AG20443 (cell line): Measurements from ENCODE around the gene GALNT2.

Experiments
- DNase-seq: peaks from one replicate; pipeline ENCODE4 v3.0.0; 2012; ENCODE audit warnings: low spot score, mixed read lengths

The GALNT2 gene

DNA sequence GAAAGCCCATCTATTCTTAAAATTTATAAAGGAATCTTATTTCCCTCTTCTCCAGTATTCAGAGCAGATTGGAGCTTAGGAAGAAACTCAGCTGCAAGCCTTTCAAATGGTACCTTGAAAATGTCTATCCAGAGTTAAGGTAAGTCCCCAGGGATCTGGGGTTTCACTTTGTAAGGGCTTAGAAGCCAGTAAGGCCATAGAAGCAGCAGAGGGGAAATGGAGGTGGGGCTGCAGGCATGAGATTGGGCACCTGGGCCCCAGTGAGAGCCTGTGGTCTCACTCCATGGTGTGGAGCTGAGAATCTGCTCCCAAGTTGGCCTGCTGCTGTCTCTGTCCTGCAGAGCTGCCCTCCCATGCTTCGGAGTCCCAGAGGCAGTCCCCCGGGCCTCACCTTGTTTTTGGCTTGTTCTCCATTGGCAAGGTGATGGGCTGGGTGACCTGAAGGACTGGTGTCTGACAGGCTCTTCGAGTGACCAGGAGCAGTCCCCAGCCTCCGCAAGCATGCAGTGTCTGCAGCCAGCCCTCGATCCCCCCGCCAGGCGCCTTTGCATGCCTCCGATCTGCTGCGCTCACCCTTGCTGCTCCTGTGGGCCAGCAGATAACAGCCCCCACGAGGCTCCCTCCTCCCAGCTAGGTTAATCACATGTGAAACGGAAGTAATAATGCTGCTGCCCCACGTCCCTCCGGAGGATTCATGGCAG lies 196.0 kb downstream of the GALNT2 start:
- no peak for DNase-seq

DNA sequence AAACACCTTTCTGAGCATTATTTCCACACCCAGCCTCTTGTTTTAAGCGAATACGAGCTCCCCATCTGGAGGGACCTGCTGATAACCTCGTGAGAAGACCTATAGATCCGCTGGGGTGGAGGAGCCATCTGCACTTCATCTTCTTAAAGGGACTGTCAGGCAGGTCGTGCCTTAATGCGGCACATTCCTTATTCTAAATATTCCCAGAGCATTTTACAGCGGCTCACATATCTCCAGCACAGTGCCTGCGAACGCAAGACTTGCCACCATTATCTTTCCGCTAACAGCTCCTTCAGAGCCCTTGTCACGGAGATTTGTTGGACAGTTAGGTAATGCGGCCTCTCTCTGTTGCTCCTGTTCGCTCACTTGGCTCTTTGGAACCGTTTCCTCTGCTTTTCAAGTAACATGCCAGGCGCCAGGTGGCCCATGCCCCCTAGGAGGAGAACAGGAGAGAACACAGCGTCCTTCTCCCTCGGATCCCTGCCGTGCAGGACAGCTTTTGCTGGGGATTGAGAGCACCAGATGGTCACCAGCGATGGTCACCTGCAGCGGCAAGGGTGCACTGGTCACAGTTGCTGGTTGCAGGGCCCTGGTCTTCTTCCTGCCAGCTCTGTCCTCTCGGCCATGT lies 196.6 kb downstream of the GALNT2 start:
- DNase-seq, result no peak

DNA sequence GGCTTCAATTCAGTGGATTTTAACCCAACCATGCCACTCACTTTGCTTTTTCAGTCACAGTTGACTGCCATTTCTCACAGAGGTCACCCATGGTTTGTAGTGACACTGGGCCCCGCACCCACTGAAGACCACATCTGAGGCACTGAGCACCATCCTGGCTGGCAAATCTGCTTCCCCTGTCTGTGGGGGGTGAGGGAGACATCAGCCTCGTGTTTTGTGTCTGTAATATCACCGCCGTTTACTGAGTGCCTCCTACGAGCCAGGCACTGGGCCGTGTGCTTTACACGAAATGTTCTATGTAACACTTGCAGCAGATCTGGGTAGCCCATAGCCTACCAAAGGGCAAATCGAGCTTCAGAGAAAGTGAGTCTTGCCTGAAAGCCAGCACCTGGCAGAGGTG lies 197.3 kb downstream of the GALNT2 start:
- no peak for DNase-seq

DNA sequence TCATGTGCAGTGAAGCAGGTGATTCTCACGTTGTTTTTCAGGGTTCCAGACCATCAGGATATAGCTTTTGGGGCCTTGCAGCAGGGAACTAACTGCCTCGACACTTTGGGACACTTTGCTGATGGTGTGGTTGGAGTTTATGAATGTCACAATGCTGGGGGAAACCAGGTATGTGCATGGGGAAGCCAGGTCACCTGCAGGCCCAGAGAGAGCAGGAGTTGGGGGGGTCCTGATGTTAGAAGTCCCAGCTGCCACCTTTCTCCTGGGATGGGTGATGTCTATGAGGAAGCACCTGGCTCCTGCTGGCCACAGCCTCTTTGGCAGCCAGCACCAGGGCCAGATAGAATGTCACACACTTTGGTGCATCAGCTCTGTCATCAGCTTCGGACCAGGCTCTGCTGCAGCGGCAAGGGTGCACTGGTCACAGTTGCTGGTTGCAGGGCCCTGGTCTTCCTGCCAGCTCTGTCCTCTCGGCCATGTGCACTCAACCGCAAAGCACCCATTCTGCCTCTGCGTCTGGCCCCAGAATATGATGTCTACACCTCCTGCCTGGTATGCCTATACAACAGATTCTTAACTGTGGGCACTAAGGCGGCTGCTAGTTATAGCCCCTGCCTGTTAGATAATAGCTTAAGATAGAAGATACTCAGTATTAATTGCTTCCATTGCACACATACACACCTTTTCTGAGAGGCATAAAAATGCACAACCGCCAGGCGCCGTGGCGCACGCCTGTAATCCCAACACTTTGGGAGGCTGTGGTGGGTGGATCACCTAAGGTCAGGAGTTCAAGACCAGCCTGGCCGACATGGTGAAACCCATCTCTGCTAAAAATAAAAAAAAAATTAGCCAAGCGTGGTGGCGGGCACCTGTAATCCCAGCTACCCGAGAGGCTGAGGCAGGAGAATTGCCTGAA lies 198.4 kb downstream of the GALNT2 start:
- no peak for DNase-seq

DNA sequence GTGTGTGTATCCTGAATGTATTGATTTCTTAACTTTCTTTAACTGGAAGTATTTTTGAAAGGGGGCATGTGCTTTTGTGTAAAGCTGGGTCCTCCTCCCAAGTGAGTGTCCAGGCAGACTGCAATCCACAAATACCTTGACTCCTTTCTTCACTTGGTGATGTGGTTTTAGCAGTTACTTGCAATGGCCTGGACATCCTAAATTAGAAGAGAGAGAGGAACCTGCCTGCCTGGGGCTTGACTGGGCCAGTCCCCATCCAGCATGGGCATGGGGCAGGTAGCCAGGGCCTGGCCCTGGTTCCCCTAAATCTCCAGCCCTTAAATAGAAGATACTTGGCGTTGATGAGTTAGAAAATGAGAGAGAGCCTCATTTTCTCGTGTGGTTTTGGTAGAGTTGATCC lies 199.4 kb downstream of the GALNT2 start:
- DNase-seq, result no peak

DNA sequence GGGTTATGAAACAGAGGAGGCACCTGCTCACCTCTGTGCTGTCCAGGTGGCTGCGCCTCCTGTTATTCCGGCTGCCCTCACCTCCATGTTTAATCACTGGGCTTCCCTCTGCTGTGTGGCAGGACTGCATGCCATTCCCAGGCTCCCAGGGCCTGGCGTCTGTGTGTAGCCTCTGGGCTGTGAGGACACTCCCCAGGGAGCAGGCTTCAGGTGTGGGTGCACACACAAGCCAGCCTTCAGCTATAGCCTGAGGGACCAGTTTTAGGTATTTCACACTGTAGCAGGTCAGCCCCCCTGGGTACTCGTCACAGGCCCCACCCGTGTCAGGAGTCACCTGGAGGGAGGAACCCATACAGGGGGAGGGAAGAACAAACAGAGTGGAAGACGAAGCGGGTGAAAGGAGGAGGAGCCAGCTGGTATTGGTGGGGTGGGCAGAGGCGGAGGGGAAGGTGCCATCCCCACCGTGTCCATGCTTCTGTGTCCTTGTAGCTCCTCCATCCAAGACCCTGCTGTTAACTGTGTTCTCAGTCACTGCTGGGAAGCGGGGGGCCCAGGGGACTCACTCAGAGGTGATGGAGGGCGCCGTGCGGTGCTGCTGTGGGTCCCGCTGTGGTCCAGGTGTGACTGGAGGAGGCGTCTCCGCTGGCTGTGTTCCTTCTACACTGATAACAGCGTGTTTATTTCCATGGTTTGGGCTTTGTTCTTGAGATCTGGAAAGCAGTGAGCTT lies 200.5 kb downstream of the GALNT2 start:
- no peak for DNase-seq

DNA sequence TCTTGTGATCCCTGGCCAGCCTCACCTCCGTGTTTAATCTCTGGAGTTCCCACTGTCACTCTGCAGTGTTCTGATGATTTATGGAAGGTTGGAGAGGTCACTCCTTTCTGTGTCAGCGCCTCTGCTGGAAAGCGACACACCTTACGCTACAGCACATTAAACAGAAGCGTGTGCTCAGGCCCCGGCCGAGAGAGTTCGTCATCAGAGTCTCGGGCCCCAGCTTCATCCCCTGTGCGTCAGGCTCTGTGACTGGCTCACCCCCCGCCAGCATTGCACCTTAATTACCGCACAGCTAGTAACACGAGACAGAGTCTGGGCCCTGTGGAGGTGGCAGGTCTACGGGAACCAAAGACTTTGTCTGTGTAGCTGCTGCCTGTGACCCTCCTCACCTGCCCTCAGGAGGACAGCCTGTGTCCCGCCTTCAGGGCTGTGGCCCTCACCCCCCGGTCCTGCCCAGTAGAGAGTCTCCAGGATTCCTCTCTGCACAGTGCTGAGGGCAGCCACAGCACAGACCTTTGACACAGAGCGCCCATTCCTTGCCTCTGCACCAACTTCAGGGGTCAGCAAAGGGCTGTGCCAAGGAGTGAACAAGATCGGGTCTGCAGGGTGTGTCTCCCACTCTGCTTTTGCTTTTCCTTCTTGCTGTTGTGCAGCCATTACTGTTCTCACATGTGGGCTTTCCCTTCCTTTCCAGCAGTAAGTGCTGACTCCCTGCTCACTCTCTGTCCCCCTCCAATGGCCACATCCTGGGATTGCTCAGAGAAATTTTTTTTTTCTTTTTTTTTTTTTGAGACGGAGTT lies 201.5 kb downstream of the GALNT2 start:
- peak; percentile 91 for DNase-seq

DNA sequence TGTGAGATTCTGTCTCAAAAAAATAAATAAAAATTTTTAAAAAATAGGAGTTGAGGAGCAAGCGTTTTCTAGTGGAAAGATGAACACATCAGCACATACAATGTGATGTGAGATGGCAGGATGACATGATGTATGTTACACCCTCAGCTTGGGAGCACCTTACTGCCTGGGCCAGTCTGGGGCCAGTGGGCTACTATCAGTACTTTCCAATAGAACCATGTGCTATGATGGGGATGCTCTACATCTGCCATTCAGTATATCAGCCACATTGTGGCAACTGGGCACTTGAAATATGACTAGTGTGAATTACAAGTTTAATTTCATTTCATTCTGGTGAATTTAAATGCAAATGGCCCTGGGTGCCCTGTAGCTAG lies 203.1 kb downstream of the GALNT2 start:
- no peak for DNase-seq

DNA sequence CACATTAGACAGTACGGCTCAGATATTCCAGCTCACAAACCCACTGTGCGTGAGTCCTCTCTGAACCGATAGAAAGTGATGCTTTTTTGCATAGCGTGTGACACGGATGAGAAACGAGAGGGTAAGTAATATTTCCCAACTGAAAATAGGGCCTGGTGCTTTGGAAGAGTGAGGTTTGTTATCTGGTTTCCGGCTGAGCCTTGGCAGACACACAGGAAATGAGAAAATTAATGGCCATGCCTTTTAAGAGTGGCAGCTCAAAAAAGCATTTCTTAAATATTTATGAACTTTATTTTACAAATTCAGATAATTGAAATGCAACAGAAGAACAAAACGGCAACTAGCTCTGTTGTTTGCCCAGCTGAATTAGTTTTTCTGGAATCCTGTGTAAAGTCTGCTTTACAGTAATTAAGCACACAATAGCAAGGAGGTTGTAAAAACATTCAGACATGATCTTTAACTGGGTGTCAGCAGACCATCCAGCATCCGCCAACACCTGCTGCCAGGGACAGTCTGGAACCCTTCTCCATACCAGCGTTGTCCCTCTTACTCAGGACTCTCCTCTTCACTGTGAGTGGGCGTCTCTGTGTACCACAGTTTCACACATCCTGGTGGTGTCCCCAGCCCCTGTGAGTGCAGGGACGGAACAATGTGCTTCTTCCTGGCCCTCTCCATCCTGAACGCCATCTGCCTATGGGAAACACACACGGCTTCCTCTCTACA lies 203.7 kb downstream of the GALNT2 start:
- no peak for DNase-seq

DNA sequence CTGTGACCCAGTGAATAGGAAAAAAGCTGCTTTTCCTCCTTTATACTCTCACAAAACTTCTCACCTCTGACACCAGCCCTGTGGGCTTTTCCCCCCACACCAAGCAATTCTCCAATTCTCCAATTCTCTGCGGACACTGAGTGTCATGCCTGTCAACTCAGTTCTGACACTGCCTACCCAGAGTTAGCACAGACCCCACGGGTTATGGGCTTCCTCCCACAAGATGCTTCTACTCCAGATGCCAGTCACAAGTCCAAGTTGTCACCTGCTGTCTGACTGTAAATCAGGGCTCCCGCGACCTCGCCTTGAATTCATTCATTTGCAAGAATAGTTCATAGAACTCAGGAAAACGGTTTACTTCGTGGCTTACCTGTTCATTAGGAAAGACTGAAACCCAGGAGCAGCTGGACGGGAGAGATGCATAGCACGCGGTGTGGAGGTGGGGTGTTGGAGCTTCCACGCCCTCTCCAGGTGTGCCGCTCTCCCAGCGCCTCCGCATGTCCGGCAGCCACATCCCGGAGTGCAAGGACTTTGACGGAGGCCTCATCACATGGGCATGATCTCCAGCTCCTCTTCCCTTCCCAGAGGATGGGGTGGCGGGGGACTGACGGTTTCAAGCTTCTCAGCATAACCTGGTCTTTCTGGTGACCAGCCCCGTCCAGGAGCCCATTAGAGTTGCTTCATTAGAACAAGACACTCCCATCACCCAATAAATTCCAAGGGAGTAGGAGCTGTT lies 204.4 kb downstream of the GALNT2 start:
- no peak for DNase-seq

DNA sequence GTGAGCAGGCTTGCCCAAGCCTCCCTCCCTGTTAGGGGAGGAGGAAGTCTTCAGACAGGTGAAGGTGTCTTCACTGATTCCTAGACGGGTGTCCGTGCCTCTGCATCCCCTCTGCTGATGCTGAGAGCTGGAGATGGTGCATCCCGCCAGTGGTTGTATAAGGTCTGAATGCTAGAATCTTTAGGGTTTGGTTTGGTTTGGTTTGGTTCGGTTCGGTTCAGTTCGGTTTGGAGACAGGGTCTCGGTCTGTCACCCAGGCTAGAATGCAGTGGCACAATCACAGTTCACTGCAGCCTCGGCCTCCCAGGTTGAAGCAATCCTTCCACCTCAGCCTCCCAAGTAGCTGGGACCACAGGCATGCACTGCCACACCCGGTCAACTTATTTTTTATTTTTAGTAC lies 205.5 kb downstream of the GALNT2 start:
- DNase-seq, result no peak

DNA sequence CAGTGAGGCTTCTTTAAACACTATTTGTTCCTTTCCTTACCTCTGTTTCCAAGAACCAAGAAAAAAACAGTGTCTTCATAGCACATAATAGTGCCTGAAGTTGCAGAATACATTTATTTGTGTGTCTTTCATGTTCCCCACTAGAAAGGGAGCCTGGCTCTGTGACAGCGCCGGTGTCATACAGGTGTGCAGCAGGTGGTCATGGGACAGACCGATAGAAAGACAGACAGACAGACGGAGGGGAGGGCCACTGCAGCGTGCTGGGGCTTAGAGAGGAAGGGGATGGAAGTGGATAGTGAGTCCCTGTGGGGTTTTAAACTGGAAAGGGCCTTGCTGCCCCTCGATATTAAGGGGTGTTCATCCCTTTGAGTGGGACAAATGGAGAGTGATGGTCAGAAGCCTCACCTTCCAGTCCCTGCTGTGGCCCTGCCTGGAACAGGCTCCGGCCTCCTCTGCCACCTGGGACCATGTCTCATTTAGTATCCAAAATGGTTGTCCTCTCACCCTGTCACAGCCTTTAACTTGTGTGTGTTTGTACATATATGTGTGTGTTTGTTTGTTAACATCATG lies 206.2 kb downstream of the GALNT2 start:
- DNase-seq, result no peak

DNA sequence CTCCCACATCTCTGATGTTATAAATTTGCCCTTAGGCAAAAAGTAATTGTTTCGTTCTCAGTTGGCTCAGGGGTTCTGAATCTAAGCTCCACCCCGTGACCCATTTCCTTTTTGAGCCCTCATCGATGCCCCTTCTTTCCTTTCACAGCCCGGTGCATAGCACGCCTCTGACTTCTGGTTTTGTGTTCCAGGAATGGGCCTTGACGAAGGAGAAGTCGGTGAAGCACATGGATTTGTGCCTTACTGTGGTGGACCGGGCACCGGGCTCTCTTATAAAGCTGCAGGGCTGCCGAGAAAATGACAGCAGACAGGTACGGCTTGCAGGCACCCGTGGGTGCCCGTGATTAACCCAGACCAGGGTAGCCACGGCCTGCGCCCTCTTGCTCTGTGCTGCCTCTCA lies 207.2 kb downstream of the GALNT2 start:
- DNase-seq, result no peak

DNA sequence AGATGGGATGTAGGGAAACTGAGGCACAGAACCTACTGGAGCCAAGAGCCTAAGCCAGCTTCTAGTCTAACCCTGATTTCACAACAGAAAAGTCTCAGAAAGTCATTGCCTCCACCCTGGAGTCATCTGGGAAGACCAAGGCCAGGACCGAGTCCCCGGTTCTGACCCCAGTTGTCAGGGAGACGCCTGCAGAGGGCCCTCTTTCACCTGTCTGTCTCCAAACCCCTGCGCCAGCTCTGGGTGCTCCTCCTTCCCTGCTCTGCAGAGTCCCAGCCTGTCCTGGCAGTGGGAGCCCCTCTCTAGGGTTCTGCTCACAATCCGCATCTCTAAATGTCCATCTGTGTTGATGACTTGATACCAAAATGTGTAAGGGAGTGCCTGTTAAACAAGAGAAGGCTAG lies 209.4 kb downstream of the GALNT2 start:
- DNase-seq, result no peak

DNA sequence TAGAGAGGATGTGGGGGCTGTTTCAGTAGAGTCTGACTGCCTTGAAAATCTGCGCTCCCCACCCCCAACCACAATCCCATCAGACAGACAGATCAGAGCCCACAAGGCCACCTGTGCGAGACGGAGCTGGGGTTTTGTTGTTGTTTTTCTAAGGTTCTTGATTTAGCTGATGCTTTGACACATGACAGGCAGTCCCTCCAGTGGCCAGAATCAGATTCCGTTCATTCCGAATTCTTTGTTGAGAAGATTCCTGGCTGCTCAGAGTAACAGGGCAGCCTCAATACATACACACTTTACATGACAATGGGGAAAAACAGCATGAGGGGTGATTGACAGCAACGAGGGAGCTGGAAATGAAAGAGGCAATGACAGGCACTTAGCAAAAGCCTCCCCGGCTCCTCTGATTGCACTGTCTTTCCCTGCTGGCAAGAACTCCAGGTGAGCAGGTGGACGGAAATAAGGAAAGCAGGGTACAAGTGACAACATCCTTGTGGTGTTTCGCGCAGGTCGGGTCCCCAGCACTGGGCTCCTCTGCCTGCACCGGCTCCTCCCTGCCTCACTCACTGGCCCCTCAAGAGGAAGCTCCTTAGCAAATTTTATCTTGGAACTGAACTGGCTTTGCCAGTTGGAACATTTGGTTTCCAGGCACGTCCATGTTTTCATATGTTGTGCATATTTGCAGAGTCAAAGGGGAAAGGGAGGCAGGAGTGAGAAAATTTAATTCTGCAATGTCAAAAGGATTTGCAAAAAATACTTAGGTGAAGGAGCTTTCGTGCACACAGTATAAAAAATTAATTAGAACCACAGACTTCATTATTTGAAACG lies 210.4 kb downstream of the GALNT2 start:
- DNase-seq, result no peak

DNA sequence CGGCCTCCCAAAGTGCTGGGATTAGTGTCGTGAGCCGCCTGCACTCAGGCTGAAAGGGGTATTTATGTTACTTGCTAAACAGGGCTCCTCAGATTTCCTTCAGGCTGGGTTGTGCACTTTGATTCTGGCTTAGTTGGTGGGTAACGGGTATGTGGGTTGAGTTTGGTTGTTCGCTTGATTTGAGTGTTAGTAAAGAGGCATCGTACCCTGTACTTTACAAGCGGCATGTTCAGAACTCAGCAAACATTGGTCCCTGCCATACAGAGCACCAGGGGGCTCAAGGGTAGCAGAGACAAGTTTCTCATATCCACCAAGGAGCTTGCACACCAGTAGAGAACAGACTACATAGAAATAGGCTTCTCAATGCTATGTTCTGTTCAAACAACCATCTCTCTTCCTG lies 211.3 kb downstream of the GALNT2 start:
- no peak for DNase-seq

DNA sequence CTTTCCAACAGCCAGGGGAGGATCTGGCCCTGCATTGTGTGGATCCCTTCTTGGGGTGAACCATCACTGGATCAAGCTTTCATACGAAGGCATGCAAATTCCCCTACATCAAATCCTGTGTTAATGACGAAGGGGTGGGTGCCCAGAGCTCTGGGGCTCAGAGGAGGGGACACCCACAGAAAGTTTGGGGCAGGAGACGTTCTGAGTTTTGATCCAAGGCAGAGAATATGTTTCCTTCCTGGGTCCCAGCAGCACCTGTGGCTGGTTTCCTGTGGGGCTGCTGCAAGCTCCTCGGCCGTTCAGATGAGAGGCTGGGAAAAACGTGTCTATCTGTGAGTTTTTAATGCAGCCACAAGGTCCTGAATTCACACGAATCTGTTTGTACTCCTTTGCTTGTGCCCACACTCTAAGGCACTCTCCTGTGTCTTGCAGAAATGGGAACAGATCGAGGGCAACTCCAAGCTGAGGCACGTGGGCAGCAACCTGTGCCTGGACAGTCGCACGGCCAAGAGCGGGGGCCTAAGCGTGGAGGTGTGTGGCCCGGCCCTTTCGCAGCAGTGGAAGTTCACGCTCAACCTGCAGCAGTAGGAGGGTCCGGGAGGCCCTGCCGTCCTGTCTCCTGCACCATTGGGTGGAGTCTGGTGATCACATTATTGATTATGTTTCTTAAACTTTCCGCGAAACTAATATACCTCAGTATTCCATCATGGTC lies 212.0 kb downstream of the GALNT2 start:
- DNase-seq, result no peak

DNA sequence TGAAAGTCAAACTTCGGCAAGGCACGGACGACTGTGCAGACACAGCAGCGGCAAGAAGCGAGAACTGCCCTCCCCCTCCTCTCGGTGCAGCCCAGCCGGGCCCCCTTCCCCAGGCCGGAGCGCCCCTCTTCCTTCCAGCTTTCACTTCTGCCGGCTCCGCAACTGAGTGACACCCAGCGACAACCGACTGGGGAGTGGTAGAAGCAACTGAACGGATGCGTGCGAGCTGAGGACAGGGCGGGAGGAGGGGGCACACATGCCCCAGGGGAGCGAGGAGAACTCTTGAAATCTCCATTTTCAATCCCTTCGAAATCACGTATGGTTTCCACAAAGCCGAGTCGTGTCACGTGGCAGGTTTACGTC lies 212.5 kb downstream of the GALNT2 start:
- no peak for DNase-seq
